Brain microvascular endothelial cell (primary cell): ENCODE results near the gene WAS.

Experiments used
- DNase-seq: peaks from one replicate; pipeline ENCODE4 v3.0.0-alpha.2; 2020
- H3K27ac ChIP-seq: fragments of 250-450 bp; sonication (Bioruptor Pico); 2 replicates; pipeline ENCODE4 v1.5.1; 2020; ENCODE audit warnings: mild to moderate bottlenecking, moderate library complexity
- H3K27me3 ChIP-seq: fragments of 250-450 bp; sonication (Bioruptor Pico); replicated peaks from 2 replicates; pipeline ENCODE4 v1.5.1; 2020; ENCODE audit warnings: mild to moderate bottlenecking
- H3K36me3 ChIP-seq: fragments of 250-450 bp; sonication (Bioruptor Pico); replicated peaks from 2 replicates; pipeline ENCODE4 v1.5.1; 2020; ENCODE audit warnings: mild to moderate bottlenecking
- H3K4me3 ChIP-seq: 2 replicates; pipeline ENCODE4 v1.5.1; 2011; ENCODE audit warnings: low read depth, mild to moderate bottlenecking, control low read depth, low read length, moderate library complexity
- in situ Hi-C: cut with HindIII; loops from 2 replicates; pipeline ENCODE4 v1.10.0; 2017; ENCODE audit warnings: low sequenced_read_pairs, low pct_ligation_motif_present
- TF ChIP-seq, protein P1 (sequence below): IDR thresholded peaks from 2 replicates; pipeline ENCODE4 v1.5.1; 2011; ENCODE audit warnings: low read depth, mild to moderate bottlenecking, moderate library complexity, low read length, control low read depth, inconsistent platforms; ENCODE audit errors: missing control alignments

The WAS gene

DNA sequence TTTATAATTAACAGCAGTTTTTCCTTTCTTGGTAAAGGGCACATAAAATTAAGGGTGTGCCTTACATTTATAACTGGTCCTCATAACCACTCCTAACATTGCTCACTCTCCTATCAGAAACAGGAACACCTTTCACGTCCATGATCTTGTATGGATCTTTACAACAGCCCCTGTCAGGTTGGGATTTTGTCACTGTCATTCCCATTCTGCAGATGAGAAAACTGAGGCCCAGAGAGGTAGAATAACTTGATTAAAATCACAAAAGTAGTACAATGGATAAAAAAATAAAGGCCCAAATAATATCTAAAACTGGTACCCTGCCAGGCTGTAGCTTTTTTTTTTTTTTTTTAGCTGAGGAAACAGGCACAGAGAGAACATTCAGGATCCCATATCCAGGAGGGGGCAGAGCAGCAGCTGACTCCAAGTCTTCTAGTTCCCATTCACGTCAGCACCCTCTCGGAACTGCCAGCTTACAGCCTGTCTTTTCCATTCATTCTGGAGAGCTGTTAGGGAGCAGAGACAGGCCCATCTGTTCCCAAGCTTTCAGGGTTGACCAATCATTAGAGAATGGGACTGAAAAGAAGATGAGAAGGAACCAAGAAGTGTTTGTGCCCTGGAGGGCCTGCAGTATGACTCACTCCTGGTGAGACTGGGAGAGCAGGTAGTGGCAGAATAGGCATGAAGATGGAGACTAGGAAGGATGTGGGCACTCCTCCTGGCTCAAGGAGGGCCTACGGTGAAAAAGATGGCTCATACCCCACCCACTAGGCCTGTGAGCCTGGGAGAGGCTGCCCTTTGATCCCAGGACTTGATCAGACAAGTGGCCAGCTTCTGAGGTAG lies 20.3 kb downstream of the WAS start:
- no peak overlapping the region for H3K27ac ChIP-seq
- TF ChIP-seq, protein P1, sequence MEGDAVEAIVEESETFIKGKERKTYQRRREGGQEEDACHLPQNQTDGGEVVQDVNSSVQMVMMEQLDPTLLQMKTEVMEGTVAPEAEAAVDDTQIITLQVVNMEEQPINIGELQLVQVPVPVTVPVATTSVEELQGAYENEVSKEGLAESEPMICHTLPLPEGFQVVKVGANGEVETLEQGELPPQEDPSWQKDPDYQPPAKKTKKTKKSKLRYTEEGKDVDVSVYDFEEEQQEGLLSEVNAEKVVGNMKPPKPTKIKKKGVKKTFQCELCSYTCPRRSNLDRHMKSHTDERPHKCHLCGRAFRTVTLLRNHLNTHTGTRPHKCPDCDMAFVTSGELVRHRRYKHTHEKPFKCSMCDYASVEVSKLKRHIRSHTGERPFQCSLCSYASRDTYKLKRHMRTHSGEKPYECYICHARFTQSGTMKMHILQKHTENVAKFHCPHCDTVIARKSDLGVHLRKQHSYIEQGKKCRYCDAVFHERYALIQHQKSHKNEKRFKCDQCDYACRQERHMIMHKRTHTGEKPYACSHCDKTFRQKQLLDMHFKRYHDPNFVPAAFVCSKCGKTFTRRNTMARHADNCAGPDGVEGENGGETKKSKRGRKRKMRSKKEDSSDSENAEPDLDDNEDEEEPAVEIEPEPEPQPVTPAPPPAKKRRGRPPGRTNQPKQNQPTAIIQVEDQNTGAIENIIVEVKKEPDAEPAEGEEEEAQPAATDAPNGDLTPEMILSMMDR: peak; percentile 25
- in situ Hi-C loops: no loop called here
- no peaks in the 10 kb centered on the region for H3K36me3 ChIP-seq
- H3K4me3 ChIP-seq: no peak overlapping the region
- DNase-seq: no peak
- H3K27me3 ChIP-seq: no peaks in the 10 kb centered on the region

DNA sequence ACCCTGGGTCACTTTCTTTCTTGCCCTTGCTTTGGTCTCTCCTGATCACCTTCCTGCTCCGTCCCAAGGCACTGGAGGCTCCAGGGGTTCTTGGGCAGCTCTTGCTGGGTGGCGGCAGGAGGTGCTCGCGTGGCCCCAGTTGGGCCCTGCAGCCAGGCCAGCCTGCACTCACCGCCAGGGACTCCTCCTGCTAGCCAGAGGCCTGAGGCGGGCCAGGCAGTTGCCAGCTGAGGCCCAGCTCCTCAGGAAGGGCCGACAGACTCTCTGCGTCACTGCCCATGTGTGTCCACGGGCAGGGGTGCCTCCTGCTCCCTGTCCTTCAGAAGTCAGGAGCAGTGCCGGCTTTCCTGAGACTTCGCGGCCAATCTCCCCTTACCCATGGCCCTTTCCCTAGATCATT lies 22.3 kb downstream of the WAS start:
- H3K27me3 ChIP-seq: no peaks in the 10 kb centered on the region
- TF ChIP-seq, protein P1: no peak
- H3K27ac ChIP-seq: no peak overlapping the region
- in situ Hi-C loops: no loop called here
- no peak overlapping the region for H3K4me3 ChIP-seq
- no peaks in the 10 kb centered on the region for H3K36me3 ChIP-seq
- DNase-seq: no peak

DNA sequence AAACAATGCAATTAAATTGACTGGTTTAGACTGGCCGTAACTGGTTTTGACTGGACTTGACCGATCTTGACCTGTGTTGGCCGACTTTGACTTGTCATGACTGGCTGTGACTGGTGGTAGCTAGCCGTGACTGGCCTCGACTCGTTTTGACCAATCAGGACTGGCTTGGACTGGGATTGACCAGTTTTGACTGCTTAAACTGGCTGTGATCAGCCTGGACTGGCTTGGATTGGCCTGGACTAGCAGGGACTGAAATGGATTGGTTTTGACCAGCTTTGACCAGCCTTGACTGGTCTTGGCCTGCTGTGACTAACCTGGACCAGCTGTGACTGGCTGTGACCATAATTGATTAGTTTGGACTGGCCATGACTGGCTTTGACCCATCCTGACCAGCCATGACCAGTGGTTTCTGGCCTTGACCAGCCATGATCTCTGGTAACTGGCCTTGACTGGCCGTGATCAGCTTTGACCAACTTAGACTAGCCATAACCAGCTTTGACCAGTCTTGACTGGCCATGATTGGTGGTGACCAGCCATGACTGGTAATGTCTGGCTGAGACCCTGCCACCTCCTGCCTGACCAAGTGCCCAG lies 26.0 kb downstream of the WAS start:
- no peak for DNase-seq
- Histone ChIP-seq H3K4me3 (no peak overlapping the region), H3K27me3 (no peaks in the 10 kb centered on the region), H3K27ac (no peak overlapping the region), H3K36me3 (no peaks in the 10 kb centered on the region)
- TF ChIP-seq, protein P1: no peak
- in situ Hi-C loops: no loop called here

DNA sequence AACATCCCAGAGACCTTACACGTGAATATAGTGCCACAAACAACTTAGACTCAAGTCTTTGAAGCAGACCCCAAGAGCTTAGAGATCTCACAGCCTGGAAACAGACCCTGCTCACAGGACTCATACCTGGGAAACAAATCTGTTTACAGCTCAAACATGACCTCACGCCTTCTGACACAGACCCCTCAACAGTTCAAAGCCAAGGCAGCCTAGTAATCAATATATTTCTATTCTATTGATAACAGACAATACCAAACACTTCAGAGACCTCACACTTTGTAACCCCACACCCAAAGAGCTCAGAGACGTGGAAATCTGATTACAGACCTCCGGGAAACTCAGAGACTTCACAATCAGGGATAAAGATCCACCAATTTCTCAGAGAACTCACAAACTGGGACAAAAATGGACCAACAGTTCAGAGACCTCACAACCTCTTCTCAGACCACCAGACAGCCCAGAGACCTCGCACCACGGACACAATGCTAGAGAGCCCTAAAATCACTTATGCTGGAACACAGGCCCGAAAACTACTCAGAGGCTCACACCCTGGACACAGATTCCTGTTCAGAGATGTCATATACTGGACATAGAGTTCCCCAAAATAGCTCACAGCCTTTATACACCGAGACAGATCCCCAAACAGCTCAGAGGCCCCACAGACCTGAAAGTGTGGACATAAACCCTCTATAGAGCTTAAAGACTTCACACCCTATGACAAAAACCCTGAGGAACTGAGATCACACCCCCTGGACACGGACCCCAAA lies 27.7 kb downstream of the WAS start:
- Histone ChIP-seq H3K27ac (no peak overlapping the region), H3K27me3 (no peaks in the 10 kb centered on the region), H3K4me3 (no peak overlapping the region), H3K36me3 (no peaks in the 10 kb centered on the region)
- DNase-seq: no peak
- TF ChIP-seq, protein P1: no peak
- in situ Hi-C loops: no loop called here

DNA sequence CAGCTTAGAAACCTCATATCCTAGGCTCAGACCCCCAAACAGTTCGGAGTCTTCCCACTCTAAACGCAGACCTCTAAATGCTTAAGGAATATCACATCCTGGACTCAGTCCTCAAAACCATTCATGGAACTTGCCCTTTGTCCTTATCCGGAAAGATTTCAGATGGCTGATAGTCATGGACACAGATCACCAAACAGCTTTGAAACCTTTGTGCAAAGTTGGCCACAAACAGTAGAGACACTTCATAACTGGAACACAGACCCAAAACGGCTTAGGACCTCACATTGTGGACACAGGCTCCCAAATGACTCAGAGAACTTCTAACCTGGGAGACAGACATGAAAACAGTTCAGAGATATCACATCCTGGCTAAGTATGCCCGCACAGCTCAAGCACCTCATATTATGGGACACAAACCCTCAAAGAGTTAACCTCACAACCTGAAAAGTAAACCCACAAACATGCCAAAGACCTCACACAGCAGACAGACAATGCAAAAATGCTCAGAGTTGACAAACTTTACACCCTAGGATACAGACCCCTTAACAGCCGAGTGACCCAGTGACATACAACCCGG lies 28.4 kb downstream of the WAS start:
- no peak overlapping the region for H3K27ac ChIP-seq
- TF ChIP-seq, protein P1: no peak
- in situ Hi-C loops: no loop called here
- no peak overlapping the region for H3K4me3 ChIP-seq
- H3K27me3 ChIP-seq: no peaks in the 10 kb centered on the region
- no peaks in the 10 kb centered on the region for H3K36me3 ChIP-seq
- no peak for DNase-seq
